Endothelial cell of umbilical vein (primary cell): ENCODE measurements around the gene ZNF121. TPM values are rescaled to one million over a fixed set of nuclear protein-coding genes. Genes with fewer than 3 reads are reported as not detected.

ENCODE experiments used
- BruUV-seq: library from RNA; stranded (reverse); fragments of 400-500 nt; replicated peaks from 2 replicates; lab custom pipeline; 2021; lab: Mats Ljungman, UMichigan
- CTCF ChIA-PET: fragments of 300-600, 350-600 bp; sonication (Branson Sonifier 250); formaldehyde crosslinking; loops from one replicate; lab custom pipeline; 2021; ENCODE audit warnings: antibody characterized with exemption, inconsistent platforms; lab: Charles Lee
- POLR2A ChIA-PET: fragments of 300-600, 350-600 bp; sonication (Branson Sonifier 250); formaldehyde crosslinking; loops from one replicate; lab custom pipeline; 2021; ENCODE audit warnings: antibody characterized with exemption, inconsistent platforms; lab: Charles Lee
- DNase-seq: peaks from one replicate; pipeline ENCODE4 v3.0.0-alpha.2; 2011; ENCODE audit warnings: low read depth, low spot score
- FAIRE-seq: peaks from 2 replicates; lab custom pipeline; 2011; peaks lifted over from hg19 to GRCh38; lab: Jason Lieb, UNC
- H2AFZ ChIP-seq: 2 replicates; pipeline ENCODE4 v1.6.0; 2012; ENCODE audit warnings: low read depth, low read length, control low read depth, inconsistent platforms
- H3K27ac ChIP-seq: 2 replicates; pipeline ENCODE4 v1.5.1; 2011; ENCODE audit warnings: low read depth, mild to moderate bottlenecking, control low read depth, low read length, moderate library complexity; ENCODE audit not compliant: insufficient read depth
- H3K27me3 ChIP-seq, 2 experiments: 2 replicates each; pipeline versions ENCODE4 v1.6.0 to v1.6.1; 2011; ENCODE audit warnings: low read length in 2 of 2, mixed read lengths in 1 of 2; ENCODE audit not compliant: control insufficient read depth in 2 of 2, insufficient read depth in 2 of 2
- H3K36me3 ChIP-seq, 2 experiments: 2 replicates in 1 of 2; 3 replicates in 1 of 2; pipeline ENCODE4 v1.5.1; 2011; ENCODE audit warnings: low read length in 2 of 2, mild to moderate bottlenecking in 1 of 2, moderate library complexity in 1 of 2; ENCODE audit not compliant: control insufficient read depth in 2 of 2, insufficient read depth in 2 of 2; ENCODE audit errors: extremely low read depth in 1 of 2
- H3K4me1 ChIP-seq: 3 replicates; pipeline ENCODE4 v1.5.1; 2011; ENCODE audit warnings: mild to moderate bottlenecking, low read length; ENCODE audit not compliant: control insufficient read depth, insufficient read depth; ENCODE audit errors: extremely low read depth
- H3K4me2 ChIP-seq: 2 replicates; pipeline ENCODE4 v1.6.1; 2011; ENCODE audit warnings: low read length, control low read depth, mixed read lengths; ENCODE audit not compliant: insufficient read depth
- H3K4me3 ChIP-seq, 3 experiments: fragments of 200-600 bp in 1 of 3; sonication (generic), shearing (Covaris generic) in 1 of 3; replicated peaks in 1 of 3; 2 replicates each; pipeline ENCODE4 v1.5.1; 2011 to 2016; ENCODE audit warnings: control low read depth in 3 of 3, low read length in 3 of 3, mild to moderate bottlenecking in 2 of 3, inconsistent platforms in 1 of 3, low read depth in 1 of 3, moderate library complexity in 1 of 3; ENCODE audit not compliant: insufficient read depth in 1 of 3
- H3K79me2 ChIP-seq: 2 replicates; pipeline ENCODE4 v1.6.0; 2012; ENCODE audit warnings: low read length, inconsistent platforms; ENCODE audit not compliant: control insufficient read depth, insufficient read depth
- H3K9ac ChIP-seq: replicated peaks from 2 replicates; pipeline ENCODE3; 2011; ENCODE audit warnings: low read length, control low read depth; ENCODE audit not compliant: insufficient read depth; ENCODE audit errors: extremely low read depth
- H3K9me1 ChIP-seq: replicated peaks from 3 replicates; pipeline ENCODE4 v1.6.0; 2011; ENCODE audit warnings: mild to moderate bottlenecking, low read length; ENCODE audit not compliant: control insufficient read depth, insufficient read depth; ENCODE audit errors: extremely low read depth
- H3K9me3 ChIP-seq: replicated peaks from 2 replicates; pipeline ENCODE4 v1.5.1; 2012; ENCODE audit warnings: low read length, inconsistent platforms; ENCODE audit not compliant: control insufficient read depth, insufficient read depth
- H4K20me1 ChIP-seq: replicated peaks from 2 replicates; pipeline ENCODE3; 2011; ENCODE audit warnings: mild to moderate bottlenecking, low read length; ENCODE audit not compliant: control insufficient read depth, insufficient read depth; ENCODE audit errors: extremely low read depth
- EZH2 ChIP-seq: IDR thresholded peaks from 2 replicates; pipeline ENCODE4 v1.6.1; 2012; ENCODE audit warnings: borderline replicate concordance, low read depth, mild to moderate bottlenecking, moderate library complexity, low read length, inconsistent platforms; ENCODE audit not compliant: severe bottlenecking
- GATA2 ChIP-seq: IDR thresholded peaks from 2 replicates; pipeline ENCODE4 v1.7.0; 2011; ENCODE audit warnings: low read depth, mild to moderate bottlenecking, moderate library complexity, mixed read lengths, low read length; ENCODE audit not compliant: insufficient read length, insufficient read depth
- MYC ChIP-seq: IDR thresholded peaks from one replicate; pipeline ENCODE4 v1.6.1; 2011; ENCODE audit warnings: mild to moderate bottlenecking, low read depth, low read length
- POLR2A ChIP-seq: IDR thresholded peaks from 2 replicates; pipeline ENCODE4 v1.6.1; 2012; ENCODE audit warnings: low read depth, mild to moderate bottlenecking, control low read depth, low read length
- dilution Hi-C: fragments of 300-500 bp; cut with MboI; formaldehyde crosslinking; loops from one replicate; pipeline ENCODE4 v1.15.0; 2019; ENCODE audit warnings: low sequenced_read_pairs; ENCODE audit not compliant: extremely low pct_ligation_motif_present
- intact Hi-C: fragments of 100-400 bp; cut with micrococcal nuclease; formaldehyde crosslinking; loops from one replicate; pipeline ENCODE4 v1.10.0; 2022
- polyA plus RNA-seq, 4 experiments: library from polyadenylated mRNA; depleted of rRNA in 3 of 4; stranded (reverse) in 3 of 4; unstranded in 1 of 4; fragments of >200 nt; gene quantifications; 2 replicates each; pipeline versions ENCODE4 v1.2.1 to v1.2.3, GENCODE V29; 2011 to 2012; ENCODE audit warnings: missing spikeins in 1 of 4
- total RNA-seq: library from RNA; stranded (reverse); gene quantifications from 2 replicates; pipeline ENCODE4 v1.2.3, GENCODE V29; 2021
- TF ChIP-seq, protein P1 (sequence below): IDR thresholded peaks from 2 replicates; pipeline ENCODE4 v1.6.1; 2011; ENCODE audit not compliant: insufficient read depth, insufficient read length
- TF ChIP-seq, protein P2 (sequence below), 2 donors: IDR thresholded peaks; 1 replicate in 1 of 2; 2 replicates in 1 of 2; pipeline ENCODE4 v1.5.1; 2011; ENCODE audit warnings: low read length in 2 of 2, mild to moderate bottlenecking in 2 of 2, moderate library complexity in 2 of 2, control low read depth in 1 of 2, inconsistent platforms in 1 of 2, low read depth in 1 of 2; ENCODE audit not compliant: insufficient read depth in 1 of 2; ENCODE audit errors: extremely low read depth in 1 of 2

ZNF121 gene
- total and polyA plus RNA-seq, 2 donors (not counting 3 experiments of a cell fraction or from before 2014, with no cell fraction given) = 2.3 to 25.1 TPM

DNA sequence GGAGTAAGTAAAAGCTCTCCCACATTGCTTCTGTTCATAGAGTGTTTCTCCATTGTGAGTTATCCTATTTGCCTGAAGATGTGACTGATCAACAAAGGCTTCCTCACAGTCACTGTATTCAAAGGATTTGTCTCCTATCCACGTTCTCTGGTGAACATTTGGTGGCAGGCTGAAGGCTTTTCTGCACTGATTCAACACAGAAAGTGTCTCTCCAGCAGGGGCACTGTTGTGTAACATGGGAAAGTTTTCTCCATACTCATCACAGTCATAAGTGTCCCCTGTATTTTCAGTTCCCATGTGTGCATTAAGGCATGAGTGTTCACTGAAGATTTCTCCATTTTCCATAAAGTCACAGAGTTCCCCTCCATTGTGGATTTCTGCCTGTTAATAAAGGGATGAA is 17.6 kb downstream of the ZNF121 start:
- Histone ChIP-seq H3K27ac (no peak overlapping the region), H3K4me3 (no peak overlapping the region), H3K27me3 (no peaks in the 10 kb centered on the region), H3K4me2 (no peak overlapping the region), H4K20me1 (no peaks in the 10 kb centered on the region), H3K9me1 (no peaks in the 10 kb centered on the region), H3K9me3 (peaks cover 35% of the 10 kb centered on the region), H2AFZ (no peak overlapping the region), H3K9ac (no peak overlapping the region), H3K36me3 (peaks cover 20% of the 10 kb centered on the region in 2 experiments), H3K79me2 (peaks cover 34% of the 10 kb centered on the region), H3K4me1 (no peaks in the 10 kb centered on the region)
- DNase-seq (no peak), FAIRE-seq (no peak)
- intact Hi-C loops (loop anchor here (2.0 kb wide), 1 partner anchor 28 kb away; the partner anchor contains the start of gene ZNF426), dilution Hi-C loops (no loop called here)
- CTCF ChIA-PET = no interaction called here
- no TSS peak for BruUV-seq
- no peak for TF ChIP-seq EZH2
- no peak for TF ChIP-seq POLR2A
- TF ChIP-seq, protein P1, sequence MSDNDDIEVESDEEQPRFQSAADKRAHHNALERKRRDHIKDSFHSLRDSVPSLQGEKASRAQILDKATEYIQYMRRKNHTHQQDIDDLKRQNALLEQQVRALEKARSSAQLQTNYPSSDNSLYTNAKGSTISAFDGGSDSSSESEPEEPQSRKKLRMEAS = no peak
- no peak for TF ChIP-seq MYC
- TF ChIP-seq, protein P2, sequence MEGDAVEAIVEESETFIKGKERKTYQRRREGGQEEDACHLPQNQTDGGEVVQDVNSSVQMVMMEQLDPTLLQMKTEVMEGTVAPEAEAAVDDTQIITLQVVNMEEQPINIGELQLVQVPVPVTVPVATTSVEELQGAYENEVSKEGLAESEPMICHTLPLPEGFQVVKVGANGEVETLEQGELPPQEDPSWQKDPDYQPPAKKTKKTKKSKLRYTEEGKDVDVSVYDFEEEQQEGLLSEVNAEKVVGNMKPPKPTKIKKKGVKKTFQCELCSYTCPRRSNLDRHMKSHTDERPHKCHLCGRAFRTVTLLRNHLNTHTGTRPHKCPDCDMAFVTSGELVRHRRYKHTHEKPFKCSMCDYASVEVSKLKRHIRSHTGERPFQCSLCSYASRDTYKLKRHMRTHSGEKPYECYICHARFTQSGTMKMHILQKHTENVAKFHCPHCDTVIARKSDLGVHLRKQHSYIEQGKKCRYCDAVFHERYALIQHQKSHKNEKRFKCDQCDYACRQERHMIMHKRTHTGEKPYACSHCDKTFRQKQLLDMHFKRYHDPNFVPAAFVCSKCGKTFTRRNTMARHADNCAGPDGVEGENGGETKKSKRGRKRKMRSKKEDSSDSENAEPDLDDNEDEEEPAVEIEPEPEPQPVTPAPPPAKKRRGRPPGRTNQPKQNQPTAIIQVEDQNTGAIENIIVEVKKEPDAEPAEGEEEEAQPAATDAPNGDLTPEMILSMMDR (IDR thresholded peaks at IDR 0.05; ENCODE audit: extremely low read depth in 1 of 2, insufficient read depth in 1 of 2, low read depth in 1 of 2, low read length in 2 of 2) = no peak
- no peak for TF ChIP-seq GATA2
- POLR2A ChIA-PET = no interaction called here
